ACHN (cell line): ENCODE measurements around the gene WDR48.

Experiments used
- DNase-seq: peaks from one replicate; pipeline ENCODE4 v3.0.0-alpha.2; 2015
- in situ Hi-C: cut with HindIII; loops from 2 replicates; pipeline ENCODE4 v1.10.0; 2017; ENCODE audit warnings: low sequenced_read_pairs, low pct_ligation_motif_present, low pct_unique_long_range_greater_than_20kb

The WDR48 gene

DNA sequence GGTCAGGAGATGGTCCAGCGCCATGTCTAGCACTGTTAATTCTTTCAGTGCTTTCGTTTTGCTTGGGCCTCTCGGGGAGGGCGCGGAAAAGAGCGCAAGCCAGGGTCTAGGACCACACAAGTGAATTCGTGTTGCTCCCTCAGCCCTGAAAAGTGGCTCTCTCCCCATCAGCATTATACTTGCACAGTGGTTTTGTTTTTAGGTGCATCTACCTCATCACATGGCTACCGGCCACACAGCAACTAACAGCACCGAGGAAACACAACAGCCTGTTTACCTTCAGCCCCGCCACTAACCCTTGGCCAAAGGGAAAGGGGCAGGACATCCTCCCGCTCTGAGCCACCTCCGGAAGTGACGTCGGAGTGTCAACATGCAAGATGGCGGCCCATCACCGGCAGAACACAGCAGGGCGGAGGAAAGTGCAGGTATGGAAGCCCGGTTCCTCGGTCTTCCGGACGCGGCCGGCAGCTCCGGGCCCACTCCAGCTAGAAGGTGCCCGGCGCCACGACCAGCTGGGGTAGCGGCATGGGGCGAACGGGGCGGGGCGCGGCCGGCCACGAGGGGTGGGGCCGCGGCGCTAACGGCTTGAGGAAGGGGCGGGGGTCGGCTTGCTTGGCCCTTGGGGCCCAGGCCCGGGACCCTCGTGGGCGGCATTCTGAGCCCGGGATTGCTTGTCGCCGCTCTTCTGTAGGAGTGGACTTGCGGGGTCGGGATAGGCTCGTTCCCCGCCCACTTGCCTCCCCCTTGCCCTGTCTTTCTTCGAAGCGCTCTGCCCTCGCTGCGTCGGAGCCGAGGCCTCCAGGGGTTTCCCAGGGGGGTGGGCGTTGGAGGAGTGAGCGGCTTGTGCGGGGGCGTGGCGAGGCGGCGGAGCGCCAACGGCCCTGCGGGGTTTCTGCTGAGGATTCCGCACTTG lies at the start of gene WDR48, which contains the start of gene SCN11A:
WDR48 (plus strand) TSS at position 368 of the 913 bp plus-strand sequence; CDS start at position 378, 10 bp downstream.
SCN11A (minus strand) TSS at position 296 of the 913 bp plus-strand sequence. CDS start 101,582 bp downstream, outside the sequence.
- in situ Hi-C loops, result no loop called here
- peak; percentile 88 for DNase-seq

DNA sequence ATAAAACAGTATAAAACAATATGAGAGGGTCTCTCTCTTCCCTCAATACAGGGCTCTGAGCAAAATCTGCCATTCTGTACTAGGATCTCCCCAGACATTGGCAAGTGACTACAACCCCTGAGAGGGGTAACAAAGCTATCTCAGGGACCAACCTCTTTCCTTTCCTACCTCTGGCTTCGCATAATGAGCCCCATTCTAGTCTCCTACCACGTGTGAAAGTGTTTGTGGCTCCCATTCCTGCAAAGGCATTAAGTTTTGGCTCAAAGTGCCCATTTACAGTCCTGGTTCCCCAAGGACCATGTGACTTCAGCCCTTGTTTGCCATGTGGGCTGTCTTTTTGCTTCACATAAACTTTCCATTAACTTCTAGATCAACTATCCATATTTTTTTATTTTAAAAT lies 46.5 kb upstream of the WDR48 start:
- no peak for DNase-seq
- in situ Hi-C loops, result no loop called here

DNA sequence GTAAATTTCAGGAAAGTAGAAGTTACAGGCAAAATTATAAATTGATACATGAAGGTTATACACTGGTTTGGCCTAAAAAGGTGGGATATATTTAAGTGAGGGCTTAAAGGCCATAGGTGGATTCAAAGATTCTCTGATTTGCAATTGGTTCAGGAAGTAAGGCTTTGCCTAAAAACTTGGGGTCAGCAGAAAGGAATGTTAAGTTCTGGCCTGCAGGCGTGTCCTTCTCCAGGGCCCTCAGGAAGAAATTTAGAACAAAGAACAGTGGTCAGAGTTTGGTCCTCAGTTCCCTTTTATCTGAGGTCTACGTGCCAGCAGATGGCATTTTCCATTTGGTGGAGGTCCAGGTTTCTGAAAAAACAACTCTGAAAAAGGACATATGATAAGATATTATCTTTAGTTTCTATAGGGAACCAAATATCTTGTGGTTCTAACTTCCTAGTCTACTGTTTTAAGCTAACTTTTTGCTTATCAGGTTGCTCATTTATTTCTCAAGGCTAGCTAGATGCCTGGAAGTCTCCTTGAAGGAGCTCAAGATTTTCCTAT lies 40.6 kb upstream of the WDR48 start:
- no peak for DNase-seq
- in situ Hi-C loops, result no loop called here

GRCh38 chr3:39013289-39013688 lies 38.5 kb upstream of the WDR48 start:
- in situ Hi-C loops, result no loop called here
- DNase-seq, result no peak

DNA sequence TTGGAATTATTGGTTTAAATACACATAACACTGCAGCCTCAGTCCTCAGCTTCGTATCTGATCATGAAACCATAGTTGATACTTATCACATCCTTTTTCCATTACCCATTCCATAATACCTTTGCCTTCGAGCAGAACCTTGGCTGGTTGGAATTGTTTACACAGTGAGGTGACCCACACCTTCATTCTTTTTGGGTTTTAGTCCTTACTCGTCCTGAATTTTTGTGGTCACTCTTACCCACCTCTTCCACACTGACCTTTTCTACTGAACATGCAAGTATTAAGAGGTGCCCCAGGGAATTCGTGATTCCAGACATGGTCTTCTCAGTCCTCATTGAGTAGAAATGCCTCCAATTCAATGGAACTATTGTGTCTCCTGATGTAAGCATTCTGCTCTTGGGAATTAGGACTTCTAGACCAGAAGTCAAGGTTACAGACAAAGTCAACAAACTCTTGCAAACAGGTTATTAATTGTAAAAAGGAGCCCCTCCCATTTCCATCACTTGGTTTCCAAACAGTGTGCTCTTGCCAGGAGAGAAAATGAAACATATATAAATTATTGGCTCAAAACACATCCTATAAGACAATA lies 37.8 kb upstream of the WDR48 start:
- no peak for DNase-seq
- in situ Hi-C loops, result no loop called here

GRCh38 chr3:39015418-39015817 lies 36.4 kb upstream of the WDR48 start:
- in situ Hi-C loops, result no loop called here

DNA sequence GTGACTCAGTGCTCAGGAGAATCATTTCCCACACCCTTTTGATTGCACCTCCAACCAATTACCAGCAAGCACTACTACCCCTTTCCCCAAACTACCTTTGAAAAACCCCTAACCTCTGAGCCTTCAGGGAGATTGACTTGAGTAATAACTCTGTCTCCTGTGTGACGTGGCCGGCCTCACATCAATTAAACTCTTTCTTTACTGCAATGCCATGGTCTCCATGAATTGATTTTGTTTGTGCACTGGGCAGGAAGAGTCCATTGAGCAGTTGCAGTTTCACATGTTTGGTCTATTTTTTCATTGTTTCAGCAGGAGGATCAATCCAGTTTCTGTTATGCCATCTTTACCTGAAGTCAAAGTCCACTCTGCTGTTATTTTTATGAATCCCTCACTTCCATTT lies 32.5 kb upstream of the WDR48 start:
- no peak for DNase-seq
- in situ Hi-C loops, result no loop called here

More at GRCh38 chr3:39015418-39015817, 36.4 kb upstream of the WDR48 start:
- no peak for DNase-seq

DNA sequence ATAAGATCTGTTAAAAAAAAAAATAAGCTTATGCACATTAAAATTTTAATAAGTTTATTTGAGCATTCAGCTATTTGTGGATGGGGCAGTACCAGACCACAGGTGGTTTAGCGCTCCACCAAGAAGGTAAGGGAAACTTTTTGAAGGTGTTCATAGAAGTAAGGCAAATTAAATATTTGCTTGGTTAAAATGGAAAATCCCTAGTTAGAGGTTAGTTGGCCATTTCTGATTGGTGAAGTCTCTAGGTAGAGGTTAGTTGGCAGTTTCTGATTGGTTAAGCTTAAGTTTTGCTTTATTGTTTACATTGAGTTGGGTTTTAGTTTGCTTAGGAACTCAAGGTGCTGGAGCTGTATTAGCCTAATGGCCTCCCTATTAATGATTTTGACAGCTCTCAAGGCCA lies 30.8 kb upstream of the WDR48 start:
- in situ Hi-C loops, result no loop called here
- no peak for DNase-seq

DNA sequence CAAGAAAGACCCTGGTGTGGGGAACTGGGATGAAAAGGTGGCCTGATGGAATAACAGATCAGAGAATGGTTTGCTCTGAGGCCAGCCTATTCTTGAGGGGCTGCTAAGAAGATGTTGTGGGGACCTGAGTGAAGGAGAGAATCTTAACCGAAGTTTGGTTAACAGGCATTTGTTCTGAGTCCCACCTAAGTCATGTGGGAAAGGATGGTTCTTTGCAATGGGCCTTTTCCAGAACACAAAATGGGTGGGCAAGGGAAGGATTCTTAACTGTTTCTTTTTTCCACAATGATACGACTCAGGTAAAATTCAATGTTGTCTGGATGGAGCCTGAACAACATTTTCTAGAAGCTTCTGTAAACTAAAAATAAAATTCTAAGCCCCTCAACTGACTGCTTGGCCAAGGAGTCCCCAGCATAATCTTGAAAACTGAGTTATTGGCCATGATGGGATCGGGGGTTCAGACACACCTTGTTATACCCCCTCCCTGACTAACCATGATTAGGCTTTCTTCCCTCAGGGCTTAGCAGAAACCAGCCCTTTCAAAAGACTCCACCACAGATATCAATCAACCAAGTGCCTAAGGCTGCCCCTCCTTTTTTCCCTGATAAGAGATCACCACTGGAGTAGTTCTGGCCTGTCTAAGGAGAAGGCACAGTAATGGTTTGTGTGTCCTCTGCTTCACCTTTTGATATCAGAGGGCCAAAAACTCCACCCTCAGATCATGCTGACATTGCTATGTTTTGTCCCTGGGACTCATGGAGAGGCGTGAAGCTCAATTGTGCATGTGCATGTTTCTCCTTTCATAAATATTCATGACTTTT lies 30.1 kb upstream of the WDR48 start:
- in situ Hi-C loops, result no loop called here
- no peak for DNase-seq

DNA sequence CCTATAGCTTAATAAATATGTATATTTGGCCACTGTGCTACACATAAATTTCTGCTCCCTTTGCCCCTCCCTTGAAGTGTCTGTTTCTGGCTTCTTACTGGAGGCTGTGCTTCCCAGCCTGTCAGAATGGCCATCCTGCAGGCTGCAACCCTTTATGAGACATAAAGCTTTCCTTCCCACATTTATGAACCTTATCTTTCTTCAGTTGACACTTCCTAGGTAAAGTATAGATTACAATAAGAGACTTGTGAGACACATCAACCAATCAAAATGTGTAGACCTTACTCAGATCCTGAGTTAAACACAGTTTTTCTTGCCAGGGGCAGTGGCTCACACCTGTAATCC lies 29.6 kb upstream of the WDR48 start:
- DNase-seq, result no peak
- in situ Hi-C loops, result no loop called here

DNA sequence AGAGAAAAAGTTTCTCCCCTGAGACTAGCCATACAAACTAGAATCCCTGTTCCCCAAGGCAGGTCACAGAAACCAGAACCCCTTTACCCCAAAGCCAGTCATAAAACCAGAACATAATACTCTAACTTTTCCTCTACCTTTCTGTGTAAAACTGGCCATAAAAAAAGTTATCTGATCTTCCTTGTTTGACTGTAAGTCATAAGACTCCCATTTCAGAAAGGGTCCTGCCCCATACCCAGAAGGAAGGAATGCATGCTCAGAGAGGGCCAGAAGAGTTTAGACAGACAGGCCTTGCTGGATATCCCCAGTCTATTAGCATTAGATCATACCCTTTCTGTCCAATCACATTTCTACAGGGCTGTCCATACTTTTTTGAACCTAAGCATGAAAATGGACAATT lies 27.3 kb upstream of the WDR48 start:
- in situ Hi-C loops, result no loop called here
- DNase-seq, result no peak

- DNase-seq, result no peak
- in situ Hi-C loops, result no loop called here
Observed at GRCh38 chr3:39025222-39025970, 26.4 kb upstream of the WDR48 start.

- in situ Hi-C loops, result no loop called here
- no peak for DNase-seq
Observed at GRCh38 chr3:39028546-39028945, 23.3 kb upstream of the WDR48 start.

DNA sequence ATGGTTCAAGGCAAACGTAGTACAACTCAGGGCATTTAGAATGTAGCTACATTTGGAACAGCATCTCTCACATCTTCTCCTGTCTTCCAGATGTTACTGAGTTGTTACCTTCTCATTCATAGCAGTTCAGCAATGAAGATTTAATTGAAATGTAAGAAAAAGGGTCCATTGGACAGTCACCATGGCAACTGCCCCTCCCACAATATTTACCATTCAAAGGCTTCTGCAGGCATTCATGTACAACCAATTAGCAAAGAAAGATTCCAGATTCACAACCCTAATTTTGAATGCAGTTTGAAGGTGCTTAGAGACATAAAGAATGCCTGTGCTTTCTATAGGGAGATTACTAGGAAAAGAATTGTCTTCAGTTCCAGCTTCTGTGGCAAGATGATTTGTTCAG lies 22.3 kb upstream of the WDR48 start:
- in situ Hi-C loops, result no loop called here
- no peak for DNase-seq

- no peak for DNase-seq
- in situ Hi-C loops, result no loop called here
Observed at GRCh38 chr3:39038165-39038564, 13.7 kb upstream of the WDR48 start.

DNA sequence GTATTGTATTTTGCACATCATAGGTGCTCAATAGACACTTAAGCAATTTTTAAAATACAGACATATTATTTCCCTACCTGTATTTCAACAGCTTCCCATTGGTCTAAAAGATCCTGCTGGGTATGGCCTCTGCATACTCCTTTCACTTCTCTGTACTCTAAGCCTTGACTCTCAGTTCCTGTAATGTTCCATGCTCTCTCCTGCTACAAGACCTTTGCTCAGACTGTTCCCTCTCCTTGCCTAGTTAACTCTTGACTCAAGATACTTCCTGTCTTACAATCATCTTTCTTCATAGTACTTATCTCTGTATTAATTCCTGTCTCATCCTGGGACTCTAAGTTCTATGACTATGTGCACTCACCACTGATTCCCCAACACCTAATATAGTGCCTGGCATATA lies 1.8 kb upstream of the WDR48 start:
- in situ Hi-C loops, result no loop called here
- DNase-seq, result no peak

DNA sequence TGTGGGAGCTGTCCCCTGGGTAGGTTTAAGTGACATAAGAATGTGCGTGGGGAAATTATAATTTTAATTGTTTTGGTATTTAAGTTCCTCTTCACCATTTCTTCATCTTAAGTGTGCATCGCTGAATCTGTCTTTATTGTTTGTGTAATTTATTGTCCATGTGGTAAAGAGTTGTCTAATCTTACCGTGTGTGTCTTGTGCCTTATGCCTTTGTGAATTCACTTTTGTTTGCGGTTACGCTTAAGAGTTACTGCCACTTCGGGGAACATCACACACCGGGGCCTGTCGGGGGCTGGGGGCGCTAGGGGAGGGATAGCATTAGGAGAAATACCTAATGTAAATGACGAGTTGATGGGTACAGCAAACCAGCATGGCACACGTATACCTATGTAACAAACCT lies 767 bp downstream of the WDR48 start:
- in situ Hi-C loops, result no loop called here
- DNase-seq, result peak; percentile 5

GRCh38 chr3:39053696-39054095 lies 1.9 kb downstream of the WDR48 start:
- in situ Hi-C loops, result no loop called here
- DNase-seq, result no peak
